Sigmoid colon (tissue), 7 donors: Measurements from ENCODE around the gene COG4. TPM values are rescaled to one million over a fixed set of nuclear protein-coding genes. Genes with fewer than 3 reads are reported as not detected.

Experiments
- DNase-seq: peaks from one replicate; pipeline ENCODE4 v3.0.0-alpha.2; 2019
- H3K27ac ChIP-seq, 4 donors: fragments of 200-600 bp; sonication (generic); one replicate each; pipeline ENCODE4 v1.5.1; 2016 to 2019; ENCODE audit warnings: mild to moderate bottlenecking in 1 of 4
- H3K27me3 ChIP-seq, 3 donors: fragments of 200-600 bp; sonication (generic); one replicate each; pipeline ENCODE4 v1.5.1; 2019; ENCODE audit warnings: mild to moderate bottlenecking in 1 of 3
- H3K36me3 ChIP-seq, 4 donors: fragments of 200-600 bp; sonication (generic); one replicate each; pipeline ENCODE4 v1.5.1; 2016 to 2019
- H3K4me1 ChIP-seq, 4 donors: fragments of 200-600 bp; sonication (generic); one replicate each; pipeline ENCODE4 v1.5.1; 2017 to 2019
- H3K4me3 ChIP-seq, 4 donors: fragments of 200-600 bp; sonication (generic); one replicate each; pipeline ENCODE4 v1.5.1; 2017 to 2019; ENCODE audit warnings: mild to moderate bottlenecking in 2 of 4, moderate library complexity in 1 of 4
- H3K9me3 ChIP-seq, 4 donors: fragments of 200-600 bp in 3 of 4; sonication (generic) in 3 of 4; one replicate each; pipeline versions ENCODE4 v1.5.1 to v1.6.1; 2013 to 2019
- CTCF ChIP-seq, 4 experiments: fragments of 450-650 bp in 3 of 4; fragments of 200-600 bp in 1 of 4; IDR thresholded peaks; one replicate each; pipeline ENCODE4 v1.5.1; 2016 to 2019; ENCODE audit warnings: antibody characterized with exemption in 4 of 4, mild to moderate bottlenecking in 3 of 4, moderate library complexity in 2 of 4
- EP300 ChIP-seq, 4 donors: sonication (generic); formaldehyde crosslinking; IDR thresholded peaks; one replicate each; pipeline ENCODE4 v1.6.1; 2017; ENCODE audit warnings: antibody characterized with exemption in 4 of 4
- POLR2A ChIP-seq, 2 donors: fragments of 450-650 bp; IDR thresholded peaks; one replicate each; pipeline ENCODE4 v1.6.1; 2016; ENCODE audit warnings: antibody characterized with exemption in 2 of 2, mild to moderate bottlenecking in 2 of 2, moderate library complexity in 2 of 2
- POLR2AphosphoS5 ChIP-seq, 4 donors: sonication (generic); formaldehyde crosslinking; IDR thresholded peaks; one replicate each; pipeline ENCODE4 v1.6.1; 2017; ENCODE audit warnings: antibody characterized with exemption in 4 of 4
- WGBS, 2 donors: extraction: QIAGEN DNeasy Blood & Tissue Kit; methylation state at CpG; one replicate each; pipeline ENCODE4 v1.1.7; 2013; 5-methylcytosine and 5-hydroxymethylcytosine counted together
- intact Hi-C: fragments of 100-400 bp; cut with DNase I; formaldehyde crosslinking; loops from one replicate; pipeline ENCODE4 v1.15.1; 2023
- polyA plus RNA-seq, 3 donors: library from polyadenylated mRNA; stranded (reverse); fragments of 200-250 nt; gene quantifications; one replicate each; pipeline ENCODE4 v1.2.3, GENCODE V29; 2013
- total RNA-seq, 4 donors: library from RNA; depleted of rRNA; stranded (reverse); fragments of >200 nt; gene quantifications; one replicate each; pipeline ENCODE4 v1.1.0, GENCODE V29; 2016
- donor health status: healthy with polysubstance abuse.
- donor health status: Bipolar disorder and iron deficiency.
- donor health status: healthy.

COG4 gene
- total and polyA plus RNA-seq, 7 donors, result 25.2 to 51.0 (median 32.7) TPM

- 97 to 98% methylated on average over 3 of the region's 3 CpGs for WGBS, 2 donors
- H3K36me3 ChIP-seq, result peaks cover 14 to 95% (median 58%) of the 10 kb centered on the region in 4 donors
- no peaks in the 10 kb centered on the region for H3K4me1 ChIP-seq
- no peak for DNase-seq
- no peaks in the 10 kb centered on the region for H3K9me3 ChIP-seq
- TF ChIP-seq EP300 (IDR thresholded peaks at IDR 0.05) (no peak), POLR2AphosphoS5 (IDR thresholded peaks at IDR 0.05) (no peak), CTCF (IDR thresholded peaks at IDR 0.05) (no peak), POLR2A (IDR thresholded peaks at IDR 0.05) (no peak)
- intact Hi-C loops, result no loop called here
- no peak overlapping the region for H3K27ac ChIP-seq
- H3K4me3 ChIP-seq, result no peak overlapping the region
- H3K27me3 ChIP-seq, result no peaks in the 10 kb centered on the region
These were observed 13.1 kb downstream of the COG4 start for GRCh38 chr16:70510216-70510615.

- intact Hi-C loops, result no loop called here
- H3K4me1 ChIP-seq, result no peaks in the 10 kb centered on the region
- no peak for TF ChIP-seq POLR2AphosphoS5 (IDR thresholded peaks at IDR 0.05)
- TF ChIP-seq CTCF (IDR thresholded peaks at IDR 0.05), result no peak
- no peak for TF ChIP-seq EP300 (IDR thresholded peaks at IDR 0.05)
- no peak for TF ChIP-seq POLR2A (IDR thresholded peaks at IDR 0.05)
- no peaks in the 10 kb centered on the region for H3K27me3 ChIP-seq
- H3K9me3 ChIP-seq, result no peaks in the 10 kb centered on the region
- peaks cover 14 to 80% (median 46%) of the 10 kb centered on the region in 4 donors for H3K36me3 ChIP-seq
- WGBS, 2 donors, result 56 to 75% methylated on average over 5 of the region's 5 CpGs
- H3K27ac ChIP-seq, result no peak overlapping the region
- no peak for DNase-seq
- no peak overlapping the region for H3K4me3 ChIP-seq
These were observed 14.6 kb downstream of the COG4 start for GRCh38 chr16:70508752-70509151.

- TF ChIP-seq POLR2A (IDR thresholded peaks at IDR 0.05), result no peak
- no peak for TF ChIP-seq CTCF (IDR thresholded peaks at IDR 0.05)
- no peak for TF ChIP-seq EP300 (IDR thresholded peaks at IDR 0.05)
- no peak for TF ChIP-seq POLR2AphosphoS5 (IDR thresholded peaks at IDR 0.05)
- no peaks in the 10 kb centered on the region for H3K27me3 ChIP-seq
- no peaks in the 10 kb centered on the region for H3K4me1 ChIP-seq
- no peak overlapping the region for H3K4me3 ChIP-seq
- WGBS, 2 donors, result 95% methylated on average over 6 of the region's 6 CpGs
- no peak overlapping the region for H3K27ac ChIP-seq
- intact Hi-C loops, result no loop called here
- no peaks in the 10 kb centered on the region for H3K9me3 ChIP-seq
- H3K36me3 ChIP-seq, result peaks cover 22 to 99% (median 32%) of the 10 kb centered on the region in 4 donors
- DNase-seq, result no peak
These were observed 26.8 kb downstream of the COG4 start for GRCh38 chr16:70496513-70496912.

GRCh38 chr16:70495425-70496182, 27.8 kb downstream of the COG4 start:
- Histone ChIP-seq H3K4me3 (no peak overlapping the region), H3K4me1 (no peaks in the 10 kb centered on the region), H3K27ac (no peak overlapping the region), H3K27me3 (no peaks in the 10 kb centered on the region), H3K9me3 (no peaks in the 10 kb centered on the region), H3K36me3 (peaks cover 22 to 95% (median 32%) of the 10 kb centered on the region in 4 donors)
- no peak for DNase-seq
- WGBS, 2 donors, result 91 to 95% methylated on average over 9 of the region's 9 CpGs
- TF ChIP-seq POLR2A (IDR thresholded peaks at IDR 0.05) (no peak), POLR2AphosphoS5 (IDR thresholded peaks at IDR 0.05) (no peak), CTCF (IDR thresholded peaks at IDR 0.05) (no peak), EP300 (IDR thresholded peaks at IDR 0.05) (no peak)
- intact Hi-C loops, result no loop called here
